Measurements from ENCODE around the gene CASP9. TPM values are rescaled to one million over a fixed set of nuclear protein-coding genes. Genes with fewer than 3 reads are reported as not detected.

CASP9 gene
- total and polyA plus RNA-seq, 7 donors: 5.3 to 10.5 (median 8.0) TPM

DNA sequence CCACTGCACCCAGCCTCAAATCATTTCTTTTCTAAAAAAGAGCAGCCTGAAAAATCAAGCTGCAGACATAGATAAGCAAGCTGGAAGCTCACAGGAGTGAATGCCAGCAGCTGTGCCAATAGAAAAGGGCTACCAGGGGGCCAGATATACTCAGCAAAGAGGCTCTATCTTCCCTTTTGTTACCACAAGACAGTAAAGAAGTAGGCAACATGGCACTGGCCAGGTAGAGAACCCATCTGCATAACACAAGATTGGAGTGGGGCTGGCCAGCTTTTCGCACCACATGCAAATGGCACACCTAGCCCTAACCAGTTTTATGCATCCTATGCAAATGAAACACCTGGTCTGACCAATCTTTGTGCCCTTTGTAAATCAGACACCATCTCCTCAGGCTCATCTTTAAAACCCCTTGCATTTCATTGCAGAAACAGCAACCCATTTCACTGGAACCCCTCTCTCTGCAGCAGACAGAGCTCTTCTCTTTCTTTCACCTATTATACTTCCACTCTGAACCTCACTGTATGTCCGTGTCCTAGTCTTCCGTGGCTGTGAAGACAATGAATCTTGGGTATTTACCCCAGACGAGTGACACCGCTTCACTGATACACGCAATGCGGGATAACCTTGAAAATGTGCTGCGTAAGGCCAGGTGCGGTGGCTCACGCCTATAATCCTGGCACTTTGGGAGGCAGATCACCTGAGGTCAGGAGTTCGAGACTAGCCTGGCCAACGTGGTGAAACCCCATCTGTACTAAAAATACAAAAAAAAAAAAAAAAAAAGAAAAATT, 15.1 kb downstream of the CASP9 start:
- Histone ChIP-seq H3K9me3 (no peaks in the 10 kb centered on the region), H3K27me3 (ENCODE audit: insufficient read depth in 3 of 3, low read length in 2 of 3) (no peaks in the 10 kb centered on the region), H3K4me3 (no peak overlapping the region), H3K27ac (no peak overlapping the region), H3K4me1 (no peaks in the 10 kb centered on the region), H3K36me3 (ENCODE audit: insufficient read depth in 1 of 2, low read depth in 1 of 2) (peaks cover 0 to 29% of the 10 kb centered on the region in 2 donors)
- intact Hi-C loops (cut with DNase I): loop anchor here in 1 of 2 donors (10.0 kb wide), 1 partner anchor 184 kb away; no protein-coding TSS in a partner anchor
- TF ChIP-seq, protein P1, sequence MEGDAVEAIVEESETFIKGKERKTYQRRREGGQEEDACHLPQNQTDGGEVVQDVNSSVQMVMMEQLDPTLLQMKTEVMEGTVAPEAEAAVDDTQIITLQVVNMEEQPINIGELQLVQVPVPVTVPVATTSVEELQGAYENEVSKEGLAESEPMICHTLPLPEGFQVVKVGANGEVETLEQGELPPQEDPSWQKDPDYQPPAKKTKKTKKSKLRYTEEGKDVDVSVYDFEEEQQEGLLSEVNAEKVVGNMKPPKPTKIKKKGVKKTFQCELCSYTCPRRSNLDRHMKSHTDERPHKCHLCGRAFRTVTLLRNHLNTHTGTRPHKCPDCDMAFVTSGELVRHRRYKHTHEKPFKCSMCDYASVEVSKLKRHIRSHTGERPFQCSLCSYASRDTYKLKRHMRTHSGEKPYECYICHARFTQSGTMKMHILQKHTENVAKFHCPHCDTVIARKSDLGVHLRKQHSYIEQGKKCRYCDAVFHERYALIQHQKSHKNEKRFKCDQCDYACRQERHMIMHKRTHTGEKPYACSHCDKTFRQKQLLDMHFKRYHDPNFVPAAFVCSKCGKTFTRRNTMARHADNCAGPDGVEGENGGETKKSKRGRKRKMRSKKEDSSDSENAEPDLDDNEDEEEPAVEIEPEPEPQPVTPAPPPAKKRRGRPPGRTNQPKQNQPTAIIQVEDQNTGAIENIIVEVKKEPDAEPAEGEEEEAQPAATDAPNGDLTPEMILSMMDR (IDR thresholded peaks at IDR 0.05): no peak
- 87 to 90% (median 87%) methylated on average over 12 of the region's 12 CpGs for WGBS, 3 donors
- DNase-seq: no peak
- no peak for ATAC-seq

DNA sequence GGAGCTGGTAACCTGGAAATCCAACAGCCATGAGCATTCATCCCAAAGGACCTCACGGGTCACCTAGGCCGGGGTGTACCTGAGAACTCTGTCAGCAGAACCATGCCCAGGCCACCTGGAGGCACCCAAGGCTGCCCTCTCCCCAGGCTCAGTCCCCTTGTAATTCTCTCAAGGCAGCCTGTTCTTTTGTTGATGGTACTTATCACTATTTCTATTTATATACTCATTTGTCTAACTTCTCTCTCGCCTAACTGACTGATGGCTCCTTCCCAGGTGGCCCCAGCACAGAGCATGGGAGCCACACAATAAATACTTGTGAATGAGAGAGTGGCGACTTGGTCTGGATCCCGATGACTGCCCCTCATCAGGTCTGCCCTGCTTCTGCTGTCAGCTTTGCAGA, 16.7 kb downstream of the CASP9 start:
- TF ChIP-seq, protein P1 (IDR thresholded peaks at IDR 0.05): no peak
- Histone ChIP-seq H3K4me3 (no peak overlapping the region), H3K36me3 (ENCODE audit: insufficient read depth in 1 of 2, low read depth in 1 of 2) (peaks cover 0 to 37% of the 10 kb centered on the region in 2 donors), H3K4me1 (no peaks in the 10 kb centered on the region), H3K27ac (no peak overlapping the region), H3K9me3 (no peaks in the 10 kb centered on the region), H3K27me3 (ENCODE audit: insufficient read depth in 3 of 3, low read length in 2 of 3) (no peaks in the 10 kb centered on the region)
- intact Hi-C loops (cut with DNase I): loop anchor here in 1 of 2 donors (10.0 kb wide), 1 partner anchor 182 kb away; no protein-coding TSS in a partner anchor
- DNase-seq (no peak), ATAC-seq (no peak)
- 93 to 98% (median 93%) methylated on average over 5 of the region's 5 CpGs for WGBS, 3 donors

DNA sequence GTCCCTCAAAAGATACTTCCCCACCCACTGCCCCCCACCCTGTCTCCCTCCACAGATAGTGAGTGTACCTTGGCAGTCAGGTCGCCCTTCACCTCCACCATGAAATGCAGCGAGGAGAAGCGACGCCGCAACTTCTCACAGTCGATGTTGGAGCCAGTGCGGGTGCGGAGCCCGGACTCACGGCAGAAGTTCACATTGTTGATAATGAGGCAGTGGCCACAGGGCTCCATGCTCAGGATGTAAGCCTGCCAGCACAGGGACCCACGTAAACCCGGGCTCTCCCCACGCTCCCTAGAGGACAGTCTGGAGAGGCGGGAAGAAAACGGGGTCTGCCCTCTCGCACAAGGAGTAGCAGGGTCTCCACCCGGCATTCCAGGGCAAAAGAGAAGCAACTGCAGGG, 17.2 kb downstream of the CASP9 start:
- H3K4me1 ChIP-seq: no peaks in the 10 kb centered on the region
- TF ChIP-seq, protein P1 (IDR thresholded peaks at IDR 0.05): no peak
- no peak overlapping the region for H3K4me3 ChIP-seq
- no peaks in the 10 kb centered on the region for H3K9me3 ChIP-seq
- H3K27ac ChIP-seq: no peak overlapping the region
- no peaks in the 10 kb centered on the region for H3K27me3 ChIP-seq (ENCODE audit: insufficient read depth in 3 of 3, low read length in 2 of 3)
- intact Hi-C loops (cut with DNase I): loop anchor here in 1 of 2 donors (10.0 kb wide), 1 partner anchor 182 kb away; no protein-coding TSS in a partner anchor
- H3K36me3 ChIP-seq (ENCODE audit: insufficient read depth in 1 of 2, low read depth in 1 of 2): peaks cover 0 to 33% of the 10 kb centered on the region in 2 donors
- ATAC-seq (no peak), DNase-seq (no peak)
- WGBS, 3 donors: 93 to 96% (median 95%) methylated on average over 17 of the region's 17 CpGs

DNA sequence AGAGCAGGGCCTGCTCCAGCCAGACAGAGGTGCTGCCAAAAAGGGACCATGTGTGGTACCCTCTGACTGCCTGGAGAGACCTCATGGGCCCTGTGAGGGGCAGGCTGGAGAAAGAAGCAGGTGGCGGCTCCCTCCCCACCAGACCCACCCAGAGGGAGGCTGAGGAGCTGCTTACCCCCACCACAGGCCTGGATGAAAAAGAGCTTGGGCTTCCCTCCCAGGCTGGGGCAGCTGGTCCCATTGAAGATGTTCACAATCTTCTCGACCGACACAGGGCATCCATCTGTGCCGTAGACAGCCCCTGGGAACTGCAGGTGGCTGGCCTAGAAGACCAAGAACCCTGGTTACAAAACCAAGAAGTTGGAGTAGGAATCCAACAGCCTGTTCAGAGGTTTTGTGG, 19.6 kb downstream of the CASP9 start:
- H3K36me3 ChIP-seq (ENCODE audit: insufficient read depth in 1 of 2, low read depth in 1 of 2): peaks cover 0 to 44% of the 10 kb centered on the region in 2 donors
- intact Hi-C loops (cut with DNase I): loop anchor here in 1 of 2 donors (10.0 kb wide), 1 partner anchor 180 kb away; no protein-coding TSS in a partner anchor
- H3K27ac ChIP-seq: no peak overlapping the region
- no peaks in the 10 kb centered on the region for H3K4me1 ChIP-seq
- no peaks in the 10 kb centered on the region for H3K9me3 ChIP-seq
- ATAC-seq (no peak), DNase-seq (no peak)
- WGBS, 3 donors: 49 to 68% (median 57%) methylated on average over 4 of the region's 4 CpGs
- no peaks in the 10 kb centered on the region for H3K27me3 ChIP-seq (ENCODE audit: insufficient read depth in 3 of 3, low read length in 2 of 3)
- H3K4me3 ChIP-seq: no peak overlapping the region
- TF ChIP-seq, protein P1 (IDR thresholded peaks at IDR 0.05): no peak
